Smooth muscle cell of the brain vasculature (primary cell): ENCODE data around the gene PPM1G.
"Not testable (repeated sequence)": the region's sequence is repeated elsewhere in the genome, so short reads cannot be mapped to it uniquely, and the experiment has no call there.

ENCODE experiments used
- DNase-seq: peaks from one replicate; pipeline ENCODE4 v3.0.0-alpha.2; 2012; ENCODE audit warnings: low read depth, low spot score

Gene PPM1G

GRCh38 chr2:27409321-27410073 lies at the start of gene PPM1G:
TSS of gene PPM1G (minus strand) at chr2:27409591. CDS start at chr2:27409422, 169 bp downstream.
- peak; percentile 70 for DNase-seq

GRCh38 chr2:27453968-27454367 lies 44.6 kb upstream of the PPM1G start:
- no peak for DNase-seq

- no peak for DNase-seq
These were observed 41.7 kb upstream of the PPM1G start for GRCh38 chr2:27451095-27451494.

GRCh38 chr2:27448381-27448780 lies 39.0 kb upstream of the PPM1G start:
- no peak for DNase-seq

- DNase-seq = no peak
These were observed 36.7 kb upstream of the PPM1G start for GRCh38 chr2:27446057-27446456.

GRCh38 chr2:27445615-27446014 lies 36.2 kb upstream of the PPM1G start:
- DNase-seq = no peak

GRCh38 chr2:27445155-27445554 lies 35.8 kb upstream of the PPM1G start:
- no peak for DNase-seq

GRCh38 chr2:27442920-27443282 lies 33.5 kb upstream of the PPM1G start:
- no peak for DNase-seq

- no peak for DNase-seq
These were observed 32.8 kb upstream of the PPM1G start, which contains the start of gene KRTCAP3 for GRCh38 chr2:27441958-27442919. TSS of gene KRTCAP3 (plus strand) at chr2:27442381. CDS start at chr2:27442413, 32 bp downstream.

GRCh38 chr2:27441226-27441926 lies 32.0 kb upstream of the PPM1G start:
- DNase-seq = no peak

GRCh38 chr2:27435628-27436027 lies 26.2 kb upstream of the PPM1G start:
- DNase-seq = no peak

GRCh38 chr2:27431395-27431794 lies 22.0 kb upstream of the PPM1G start:
- no peak for DNase-seq

- DNase-seq = peak; percentile 37
These were observed 19.7 kb upstream of the PPM1G start for GRCh38 chr2:27428978-27429541.

- peak; percentile 67 for DNase-seq
These were observed 19.0 kb upstream of the PPM1G start, which contains the start of gene NRBP1 for GRCh38 chr2:27428213-27428977. TSS of gene NRBP1 (plus strand) at chr2:27428631. CDS start at chr2:27433274, 4,643 bp downstream.

GRCh38 chr2:27427863-27428212 lies 18.4 kb upstream of the PPM1G start:
- DNase-seq = no peak

GRCh38 chr2:27425039-27425438 lies 15.6 kb upstream of the PPM1G start:
- not testable (repeated sequence) for DNase-seq

GRCh38 chr2:27422958-27423357 lies 13.6 kb upstream of the PPM1G start:
- DNase-seq = no peak

- no peak for DNase-seq
These were observed 12.4 kb upstream of the PPM1G start for GRCh38 chr2:27421660-27422250.

GRCh38 chr2:27420996-27421395 lies 11.6 kb upstream of the PPM1G start:
- DNase-seq = no peak

- no peak for DNase-seq
These were observed 6.8 kb upstream of the PPM1G start for GRCh38 chr2:27416151-27416550.
